Endodermal cell (in vitro differentiated cells): ENCODE measurements around the gene POP5. TPM values are rescaled to one million over a fixed set of nuclear protein-coding genes. Genes with fewer than 3 reads are reported as not detected.

ENCODE experiments used
- DNase-seq: peaks from one replicate; pipeline ENCODE4 v3.0.0-alpha.2; 2017
- H3K27ac ChIP-seq: 2 replicates; pipeline ENCODE4 v1.5.1; 2013; ENCODE audit warnings: mild to moderate bottlenecking, low read depth, low read length, moderate library complexity
- H3K27me3 ChIP-seq: 2 replicates; pipeline ENCODE4 v1.6.1; 2013; ENCODE audit warnings: mild to moderate bottlenecking, low read length, moderate library complexity; ENCODE audit not compliant: insufficient read depth, control insufficient read depth, poor library complexity, severe bottlenecking
- H3K36me3 ChIP-seq: 2 replicates; pipeline ENCODE4 v1.7.0; 2013; ENCODE audit warnings: mild to moderate bottlenecking, low read length, moderate library complexity; ENCODE audit not compliant: control insufficient read depth, insufficient read depth
- H3K4me1 ChIP-seq: one replicate; pipeline ENCODE4 v1.7.0; 2013; ENCODE audit warnings: low read length; ENCODE audit not compliant: control insufficient read depth, insufficient read depth
- H3K4me3 ChIP-seq: 2 replicates; pipeline ENCODE4 v1.5.1; 2013; ENCODE audit warnings: mild to moderate bottlenecking, low read length, moderate library complexity
- H3K9ac ChIP-seq: 2 replicates; pipeline ENCODE4 v1.6.1; 2013; ENCODE audit warnings: mild to moderate bottlenecking, low read length, moderate library complexity; ENCODE audit not compliant: poor library complexity, severe bottlenecking; ENCODE audit errors: extremely low read depth
- H3K9me3 ChIP-seq: 2 replicates; pipeline ENCODE4 v1.6.1; 2013; ENCODE audit warnings: mild to moderate bottlenecking, low read length, moderate library complexity; ENCODE audit not compliant: control insufficient read depth
- H3K27ac Mint-ChIP-seq: 2 replicates; pipeline ENCODE4 v1.8.0; 2020; ENCODE audit warnings: mixed read lengths
- H3K27me3 Mint-ChIP-seq: 2 replicates; pipeline ENCODE4 v1.8.0; 2021; ENCODE audit warnings: mild to moderate bottlenecking, mixed read lengths; ENCODE audit not compliant: insufficient read depth
- H3K36me3 Mint-ChIP-seq: 2 replicates; pipeline ENCODE4 v1.8.0; 2020; ENCODE audit warnings: low read depth, mixed read lengths
- H3K4me1 Mint-ChIP-seq: 2 replicates; pipeline ENCODE4 v1.8.0; 2020; ENCODE audit warnings: mixed read lengths
- H3K4me3 Mint-ChIP-seq: 2 replicates; pipeline ENCODE4 v1.8.0; 2020; ENCODE audit warnings: mild to moderate bottlenecking, moderate library complexity, mixed read lengths
- H3K9me3 Mint-ChIP-seq: 2 replicates; pipeline ENCODE4 v1.8.0; 2020; ENCODE audit warnings: mild to moderate bottlenecking, mixed read lengths
- WGBS, 2 experiments: methylation state at CpG; one replicate each; pipeline versions ENCODE4 v1.1.5 to v1.1.7; 2013; ENCODE audit warnings: missing lambda C conversion rate in 2 of 2, mixed read lengths in 1 of 2; ENCODE audit not compliant: insufficient coverage in 1 of 2, insufficient read length in 1 of 2; 5-methylcytosine and 5-hydroxymethylcytosine counted together
- total RNA-seq, 2 donors: library from RNA; stranded (reverse); fragmentation: NEBNext Ultra II Directional in 1 of 2; extraction: Animal tissue kit (Norgen Biotek cat#: 25700) in 1 of 2; gene quantifications; 2 replicates in 1 of 2; 3 replicates in 1 of 2; pipeline ENCODE4 v1.2.1, GENCODE V29; 2021
- TF ChIP-seq, protein P1 (sequence below): fragments of 200-600 bp; sonication (generic); conservative IDR thresholded peaks from 2 replicates; pipeline ENCODE4 v1.5.0; 2021; ENCODE audit warnings: antibody characterized with exemption, mild to moderate bottlenecking

The POP5 gene
- total RNA-seq, 2 donors from 2014 or later = 52.5 to 53.0 TPM

- peak overlapping the region; percentile 55 for H3K4me3 ChIP-seq
- H3K9me3 ChIP-seq = no peaks in the 10 kb centered on the region
- WGBS, 2 experiments = 97 to 100% methylated on average over 1 of the region's 1 CpG
- Mint-ChIP-seq H3K4me3 (no peak overlapping the region), H3K4me1 (peaks cover 24% of the 10 kb centered on the region), H3K27me3 (no peaks in the 10 kb centered on the region), H3K36me3 (peaks cover 53% of the 10 kb centered on the region), H3K9me3 (no peaks in the 10 kb centered on the region), H3K27ac (peak overlapping the region; percentile 26)
- no peak overlapping the region for H3K27ac ChIP-seq
- H3K27me3 ChIP-seq = no peaks in the 10 kb centered on the region
- H3K9ac ChIP-seq = no peak overlapping the region
- no peak for DNase-seq
- H3K36me3 ChIP-seq = peaks cover 65% of the 10 kb centered on the region
- TF ChIP-seq, protein P1, sequence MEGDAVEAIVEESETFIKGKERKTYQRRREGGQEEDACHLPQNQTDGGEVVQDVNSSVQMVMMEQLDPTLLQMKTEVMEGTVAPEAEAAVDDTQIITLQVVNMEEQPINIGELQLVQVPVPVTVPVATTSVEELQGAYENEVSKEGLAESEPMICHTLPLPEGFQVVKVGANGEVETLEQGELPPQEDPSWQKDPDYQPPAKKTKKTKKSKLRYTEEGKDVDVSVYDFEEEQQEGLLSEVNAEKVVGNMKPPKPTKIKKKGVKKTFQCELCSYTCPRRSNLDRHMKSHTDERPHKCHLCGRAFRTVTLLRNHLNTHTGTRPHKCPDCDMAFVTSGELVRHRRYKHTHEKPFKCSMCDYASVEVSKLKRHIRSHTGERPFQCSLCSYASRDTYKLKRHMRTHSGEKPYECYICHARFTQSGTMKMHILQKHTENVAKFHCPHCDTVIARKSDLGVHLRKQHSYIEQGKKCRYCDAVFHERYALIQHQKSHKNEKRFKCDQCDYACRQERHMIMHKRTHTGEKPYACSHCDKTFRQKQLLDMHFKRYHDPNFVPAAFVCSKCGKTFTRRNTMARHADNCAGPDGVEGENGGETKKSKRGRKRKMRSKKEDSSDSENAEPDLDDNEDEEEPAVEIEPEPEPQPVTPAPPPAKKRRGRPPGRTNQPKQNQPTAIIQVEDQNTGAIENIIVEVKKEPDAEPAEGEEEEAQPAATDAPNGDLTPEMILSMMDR = no peak
- H3K4me1 ChIP-seq = peaks cover 10% of the 10 kb centered on the region
Measured at GRCh38 chr12:120539303-120539702, 41.9 kb downstream of the POP5 start.

GRCh38 chr12:120538281-120539156 is 42.7 kb downstream of the POP5 start:
- no peak overlapping the region for H3K4me3 Mint-ChIP-seq
- Histone ChIP-seq H3K27me3 (no peaks in the 10 kb centered on the region), H3K36me3 (peaks cover 59% of the 10 kb centered on the region), H3K9me3 (no peaks in the 10 kb centered on the region), H3K27ac (no peak overlapping the region), H3K9ac (no peak overlapping the region), H3K4me3 (peak overlapping the region; percentile 55), H3K4me1 (peaks cover 10% of the 10 kb centered on the region)
- peak overlapping the region; percentile 16 for H3K27ac Mint-ChIP-seq
- 85 to 86% methylated on average over 6 of the region's 6 CpGs for WGBS, 2 experiments
- DNase-seq = no peak
- peaks cover 50% of the 10 kb centered on the region for H3K36me3 Mint-ChIP-seq
- peaks cover 1% of the 10 kb centered on the region for H3K9me3 Mint-ChIP-seq
- H3K4me1 Mint-ChIP-seq = peaks cover 24% of the 10 kb centered on the region
- no peaks in the 10 kb centered on the region for H3K27me3 Mint-ChIP-seq
- TF ChIP-seq, protein P1 = no peak

GRCh38 chr12:120537856-120538220 is 43.4 kb downstream of the POP5 start:
- 90 to 95% methylated on average over 2 to 4 of the region's 4 CpGs for WGBS, 2 experiments
- peak overlapping the region; percentile 74 for H3K27ac Mint-ChIP-seq

More at GRCh38 chr12:120537856-120538220, 43.4 kb downstream of the POP5 start:
- H3K27me3 ChIP-seq = no peaks in the 10 kb centered on the region
- no peaks in the 10 kb centered on the region for H3K9me3 ChIP-seq
- Mint-ChIP-seq H3K4me1 (peaks cover 24% of the 10 kb centered on the region), H3K27me3 (no peaks in the 10 kb centered on the region), H3K4me3 (peak overlapping the region; percentile 17), H3K9me3 (peaks cover 1% of the 10 kb centered on the region), H3K36me3 (peaks cover 44% of the 10 kb centered on the region)
- peak overlapping the region; percentile 55 for H3K4me3 ChIP-seq
- H3K4me1 ChIP-seq = peaks cover 10% of the 10 kb centered on the region
- H3K27ac ChIP-seq = no peak overlapping the region
- no peak for DNase-seq
- H3K36me3 ChIP-seq = peaks cover 54% of the 10 kb centered on the region
- TF ChIP-seq, protein P1 = no peak
- H3K9ac ChIP-seq = no peak overlapping the region
